ENCODE results near the gene CCM2L.

The CCM2L gene

GRCh38 chr20:32072168-32072750, 62.0 kb downstream of the CCM2L start:
- TF ChIP-seq USF1 (IDR thresholded peaks at IDR 0.05): no peak
- TF ChIP-seq ZBTB7A (IDR thresholded peaks at IDR 0.05; ENCODE audit: low read depth): no peak
- no peak for TF ChIP-seq TCF12 (IDR thresholded peaks at IDR 0.05; ENCODE audit: low read depth)
- TF ChIP-seq YY1 (IDR thresholded peaks at IDR 0.05; ENCODE audit: low read depth): no peak
- TF ChIP-seq TAF1 (IDR thresholded peaks at IDR 0.05; ENCODE audit: low read depth): no peak
- TF ChIP-seq EP300 (IDR thresholded peaks at IDR 0.05; ENCODE audit: borderline replicate concordance): no peak
- no peak for TF ChIP-seq CEBPB (IDR thresholded peaks at IDR 0.05)
- TF ChIP-seq TEAD4 (IDR thresholded peaks at IDR 0.05): no peak
- no peak for TF ChIP-seq FOXM1 (IDR thresholded peaks at IDR 0.05; ENCODE audit: borderline replicate concordance, low read depth)

- no peak for TF ChIP-seq TEAD4 (IDR thresholded peaks at IDR 0.05)
These were observed 65.3 kb downstream of the CCM2L start for GRCh38 chr20:32075534-32075933.

GRCh38 chr20:32077190-32077589, 67.0 kb downstream of the CCM2L start:
- TF ChIP-seq USF1 (IDR thresholded peaks at IDR 0.05): no peak
- TF ChIP-seq TCF12 (IDR thresholded peaks at IDR 0.05; ENCODE audit: low read depth): no peak
- no peak for TF ChIP-seq ZBTB7A (IDR thresholded peaks at IDR 0.05; ENCODE audit: low read depth)
- TF ChIP-seq REST (IDR thresholded peaks at IDR 0.05; ENCODE audit: low read depth): no peak
- TF ChIP-seq EGR1 (IDR thresholded peaks at IDR 0.05): no peak
- no peak for TF ChIP-seq YY1 (IDR thresholded peaks at IDR 0.05; ENCODE audit: low read depth)
- no peak for TF ChIP-seq CEBPB (IDR thresholded peaks at IDR 0.05)
- no peak for TF ChIP-seq NFIC (IDR thresholded peaks at IDR 0.05)
- no peak for TF ChIP-seq MAX (IDR thresholded peaks at IDR 0.05)
- TF ChIP-seq FOXM1 (IDR thresholded peaks at IDR 0.05; ENCODE audit: borderline replicate concordance, low read depth): no peak
- no peak for TF ChIP-seq EP300 (IDR thresholded peaks at IDR 0.05; ENCODE audit: borderline replicate concordance)
- no peak for TF ChIP-seq RAD21 (IDR thresholded peaks at IDR 0.05; ENCODE audit: low read depth)
- TF ChIP-seq CREB1 (IDR thresholded peaks at IDR 0.05; ENCODE audit: low read depth): no peak
- no peak for TF ChIP-seq TEAD4 (IDR thresholded peaks at IDR 0.05)
- TF ChIP-seq TAF1 (IDR thresholded peaks at IDR 0.05; ENCODE audit: low read depth): no peak

GRCh38 chr20:32078322-32078721, 68.1 kb downstream of the CCM2L start:
- TF ChIP-seq TAF1 (IDR thresholded peaks at IDR 0.05; ENCODE audit: low read depth) (no peak), YY1 (IDR thresholded peaks at IDR 0.05; ENCODE audit: low read depth) (no peak), FOXM1 (IDR thresholded peaks at IDR 0.05; ENCODE audit: borderline replicate concordance, low read depth) (no peak), EP300 (IDR thresholded peaks at IDR 0.05; ENCODE audit: borderline replicate concordance) (no peak), CREB1 (IDR thresholded peaks at IDR 0.05; ENCODE audit: low read depth) (no peak), EGR1 (IDR thresholded peaks at IDR 0.05) (no peak), TEAD4 (IDR thresholded peaks at IDR 0.05) (no peak)

GRCh38 chr20:32078791-32079190, 68.6 kb downstream of the CCM2L start:
- TF ChIP-seq ZBTB7A (IDR thresholded peaks at IDR 0.05; ENCODE audit: low read depth): no peak
- no peak for TF ChIP-seq CREB1 (IDR thresholded peaks at IDR 0.05; ENCODE audit: low read depth)
- TF ChIP-seq NFIC (IDR thresholded peaks at IDR 0.05): no peak
- no peak for TF ChIP-seq CEBPB (IDR thresholded peaks at IDR 0.05)
- TF ChIP-seq EP300 (IDR thresholded peaks at IDR 0.05; ENCODE audit: borderline replicate concordance): no peak
- TF ChIP-seq YY1 (IDR thresholded peaks at IDR 0.05; ENCODE audit: low read depth): no peak
- no peak for TF ChIP-seq MAX (IDR thresholded peaks at IDR 0.05)
- no peak for TF ChIP-seq REST (IDR thresholded peaks at IDR 0.05; ENCODE audit: low read depth)
- TF ChIP-seq TAF1 (IDR thresholded peaks at IDR 0.05; ENCODE audit: low read depth): no peak

GRCh38 chr20:32079655-32080109, 69.4 kb downstream of the CCM2L start:
- TF ChIP-seq YY1 (IDR thresholded peaks at IDR 0.05; ENCODE audit: low read depth): no peak
- no peak for TF ChIP-seq TCF12 (IDR thresholded peaks at IDR 0.05; ENCODE audit: low read depth)
- no peak for TF ChIP-seq CREB1 (IDR thresholded peaks at IDR 0.05; ENCODE audit: low read depth)
- no peak for TF ChIP-seq ZBTB7A (IDR thresholded peaks at IDR 0.05; ENCODE audit: low read depth)
- no peak for TF ChIP-seq REST (IDR thresholded peaks at IDR 0.05; ENCODE audit: low read depth)
